GM10266 (cell line): Measurements from ENCODE around the gene FFAR1.

Experiments
- DNase-seq: peaks from one replicate; pipeline ENCODE4 v3.0.0; 2012; ENCODE audit errors: extremely low spot score
- TF ChIP-seq, protein P1 (sequence below): IDR thresholded peaks from 2 replicates; pipeline ENCODE4 v1.5.1; 2012; ENCODE audit warnings: mild to moderate bottlenecking, low read depth; ENCODE audit not compliant: control insufficient read depth, insufficient read depth; ENCODE audit errors: missing control alignments

The FFAR1 gene

DNA sequence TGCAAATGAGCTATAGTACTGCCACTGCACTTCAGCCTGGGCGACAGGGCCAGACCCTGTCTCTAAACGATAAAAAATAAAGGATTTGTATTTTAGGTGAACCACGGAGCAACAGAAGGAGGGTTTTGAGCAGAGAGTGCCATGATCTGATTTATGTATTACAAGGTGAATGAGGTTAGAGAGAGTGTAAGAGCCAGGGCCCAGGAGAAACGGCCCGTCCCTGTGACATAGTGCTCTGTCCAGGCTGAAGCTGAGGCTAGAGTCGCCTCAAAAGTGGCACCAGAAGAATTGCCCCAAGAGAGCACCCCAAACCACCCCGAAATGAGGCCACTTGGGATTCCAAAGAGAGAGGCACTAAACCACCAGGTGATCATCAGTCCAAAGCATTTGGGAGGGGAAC, 38.8 kb upstream of the FFAR1 start:
- no peak for DNase-seq
- TF ChIP-seq, protein P1, sequence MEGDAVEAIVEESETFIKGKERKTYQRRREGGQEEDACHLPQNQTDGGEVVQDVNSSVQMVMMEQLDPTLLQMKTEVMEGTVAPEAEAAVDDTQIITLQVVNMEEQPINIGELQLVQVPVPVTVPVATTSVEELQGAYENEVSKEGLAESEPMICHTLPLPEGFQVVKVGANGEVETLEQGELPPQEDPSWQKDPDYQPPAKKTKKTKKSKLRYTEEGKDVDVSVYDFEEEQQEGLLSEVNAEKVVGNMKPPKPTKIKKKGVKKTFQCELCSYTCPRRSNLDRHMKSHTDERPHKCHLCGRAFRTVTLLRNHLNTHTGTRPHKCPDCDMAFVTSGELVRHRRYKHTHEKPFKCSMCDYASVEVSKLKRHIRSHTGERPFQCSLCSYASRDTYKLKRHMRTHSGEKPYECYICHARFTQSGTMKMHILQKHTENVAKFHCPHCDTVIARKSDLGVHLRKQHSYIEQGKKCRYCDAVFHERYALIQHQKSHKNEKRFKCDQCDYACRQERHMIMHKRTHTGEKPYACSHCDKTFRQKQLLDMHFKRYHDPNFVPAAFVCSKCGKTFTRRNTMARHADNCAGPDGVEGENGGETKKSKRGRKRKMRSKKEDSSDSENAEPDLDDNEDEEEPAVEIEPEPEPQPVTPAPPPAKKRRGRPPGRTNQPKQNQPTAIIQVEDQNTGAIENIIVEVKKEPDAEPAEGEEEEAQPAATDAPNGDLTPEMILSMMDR = no peak

DNA sequence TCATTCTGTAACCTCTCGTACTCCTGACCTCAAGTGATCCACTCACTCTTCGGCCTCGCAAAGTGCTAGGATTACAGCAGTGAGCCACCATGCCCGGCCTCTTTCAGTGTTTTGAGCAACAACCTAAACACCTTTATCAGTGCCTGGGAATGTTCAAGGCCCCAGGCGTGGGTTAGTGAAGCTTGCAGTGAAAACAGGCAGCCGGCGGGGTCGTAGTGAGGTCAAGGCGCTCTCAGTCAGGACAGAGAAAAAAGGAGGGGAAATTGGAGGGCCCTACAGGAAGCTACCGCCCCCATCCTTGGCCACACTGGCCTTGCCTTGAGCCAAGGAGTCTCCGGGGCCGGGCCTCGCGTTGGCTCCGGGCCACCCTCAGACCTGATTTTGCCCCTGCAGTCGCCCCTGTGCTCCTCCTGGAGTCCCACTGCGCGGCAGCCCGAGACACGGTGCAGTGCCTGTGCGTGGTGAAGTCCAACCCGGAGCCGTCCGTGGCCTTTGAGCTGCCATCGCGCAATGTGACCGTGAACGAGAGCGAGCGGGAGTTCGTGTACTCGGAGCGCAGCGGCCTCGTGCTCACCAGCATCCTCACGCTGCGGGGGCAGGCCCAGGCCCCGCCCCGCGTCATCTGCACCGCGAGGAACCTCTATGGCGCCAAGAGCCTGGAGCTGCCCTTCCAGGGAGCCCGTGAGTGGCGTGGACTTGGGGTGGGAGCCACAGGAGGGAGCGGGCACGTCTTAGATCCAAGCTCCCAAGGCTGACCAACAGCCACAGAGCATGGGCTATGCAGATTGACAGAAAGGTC, 38.0 kb upstream of the FFAR1 start:
- TF ChIP-seq, protein P1 = no peak
- DNase-seq = no peak

DNA sequence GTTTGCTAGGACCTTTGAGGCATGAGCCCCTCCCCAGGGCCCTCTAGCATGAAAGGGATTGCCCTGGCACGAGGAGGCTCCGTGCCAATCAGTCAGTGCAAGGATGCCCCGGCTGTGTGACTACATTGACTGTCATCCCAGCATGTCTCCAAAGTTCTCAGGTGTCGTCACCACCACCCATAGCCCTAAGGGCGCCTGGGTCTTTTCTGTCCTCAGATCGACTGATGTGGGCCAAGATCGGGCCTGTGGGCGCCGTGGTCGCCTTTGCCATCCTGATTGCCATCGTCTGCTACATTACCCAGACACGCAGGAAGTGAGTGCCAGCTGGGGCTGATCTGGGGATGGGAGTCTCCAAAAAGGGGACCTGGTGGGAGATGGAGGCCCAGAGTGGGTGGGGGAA, 37.4 kb upstream of the FFAR1 start:
- TF ChIP-seq, protein P1 = no peak
- DNase-seq = no peak

DNA sequence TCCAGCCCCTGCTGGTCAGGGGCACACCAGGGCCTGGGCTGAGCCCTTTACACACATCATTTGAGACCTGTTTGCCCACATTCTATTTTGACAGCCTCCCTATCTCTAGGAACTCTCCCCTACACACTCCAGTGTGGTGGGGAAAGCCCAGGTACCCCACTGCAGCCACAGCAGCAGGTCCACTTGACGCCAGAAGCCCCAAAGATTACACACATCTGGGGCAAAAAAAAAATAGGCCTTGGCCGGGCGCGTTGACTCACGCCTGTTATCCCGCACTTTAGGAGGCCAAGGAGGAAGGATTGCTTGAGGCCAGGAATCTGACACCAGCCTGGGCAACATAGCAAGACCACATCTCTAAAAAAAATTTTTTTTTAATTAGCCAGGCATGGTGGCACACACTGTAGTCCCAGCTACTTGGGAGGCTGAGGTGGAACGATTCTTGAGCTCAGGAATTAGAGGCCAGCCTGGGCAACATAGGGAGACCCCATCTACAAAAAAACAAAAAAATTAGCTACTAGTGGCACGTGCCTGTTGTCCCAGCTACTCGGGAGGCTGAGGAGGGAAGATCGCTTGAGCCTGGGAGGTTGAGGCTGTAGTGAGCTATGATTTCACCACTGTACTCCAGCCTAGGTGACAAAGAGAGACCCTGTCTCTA, 36.8 kb upstream of the FFAR1 start:
- no peak for DNase-seq
- TF ChIP-seq, protein P1 = no peak

DNA sequence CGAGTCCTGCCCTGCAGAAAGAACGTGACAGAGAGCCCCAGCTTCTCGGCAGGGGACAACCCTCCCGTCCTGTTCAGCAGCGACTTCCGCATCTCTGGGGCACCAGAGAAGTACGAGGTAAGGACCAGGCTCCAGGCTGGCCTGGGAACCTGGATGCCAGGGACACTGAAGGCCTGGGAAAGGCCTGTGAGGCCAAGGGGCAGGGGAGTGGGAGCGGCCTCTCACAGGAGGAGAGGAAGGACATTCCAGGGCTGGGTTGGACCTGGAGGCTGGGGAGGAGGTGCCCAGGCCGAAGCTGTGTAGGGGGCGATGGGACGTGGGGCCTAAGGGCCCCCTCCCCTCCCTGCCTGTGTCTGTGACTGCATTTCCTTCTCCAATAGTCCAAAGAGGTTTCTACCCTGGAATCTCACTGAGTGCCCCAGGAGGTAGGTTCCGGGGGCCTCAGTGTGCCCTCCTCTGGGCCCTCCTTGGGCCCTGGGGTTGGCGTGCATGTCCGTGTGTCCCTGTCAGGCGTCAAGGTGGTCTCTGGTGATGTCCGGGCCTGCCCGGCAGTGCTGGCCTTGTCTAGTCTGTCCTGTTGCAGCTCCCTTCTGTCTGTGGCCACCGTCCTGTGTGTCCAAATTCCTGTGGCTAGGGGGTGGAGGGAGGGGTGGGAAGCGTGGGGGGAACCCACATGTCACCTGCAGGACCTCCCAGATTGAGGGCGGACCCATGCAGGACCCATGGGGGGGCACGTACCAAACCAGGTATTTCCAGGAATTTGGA, 35.6 kb upstream of the FFAR1 start:
- TF ChIP-seq, protein P1 = no peak
- no peak for DNase-seq

DNA sequence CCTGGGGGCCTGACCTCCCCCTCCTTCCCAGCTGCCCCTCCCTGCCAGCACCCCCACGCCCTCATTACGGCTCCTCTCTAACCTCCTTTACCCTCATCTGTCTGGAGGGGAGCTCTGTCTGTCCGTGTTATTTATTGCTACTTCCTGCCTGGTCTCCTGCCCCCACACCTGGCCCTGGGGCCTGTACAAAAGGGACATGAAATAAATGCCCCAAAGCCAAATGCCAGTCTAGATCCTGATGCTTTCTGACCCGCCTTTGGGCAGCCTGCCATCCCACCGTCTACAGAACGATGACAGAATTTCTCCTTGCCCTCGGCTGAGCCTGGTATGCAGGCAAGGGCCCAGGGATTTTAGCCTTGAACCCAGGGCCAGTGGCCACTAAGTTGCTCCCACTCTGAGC, 34.1 kb upstream of the FFAR1 start:
- TF ChIP-seq, protein P1 = no peak
- DNase-seq = no peak
